Ascending aorta (tissue), 2 donors: ENCODE measurements around the gene TIMM10. TPM values are rescaled to one million over a fixed set of nuclear protein-coding genes. Genes with fewer than 3 reads are reported as not detected.

Experiments used
- DNase-seq, 2 donors: peaks; one replicate each; pipeline ENCODE4 v3.0.0-alpha.2; 2019; ENCODE audit warnings: low spot score in 2 of 2
- H3K27ac ChIP-seq, 2 donors: fragments of 200-600 bp; sonication (generic); one replicate each; pipeline ENCODE4 v1.5.1; 2016 to 2017; ENCODE audit warnings: mild to moderate bottlenecking in 1 of 2
- H3K27me3 ChIP-seq: fragments of 200-600 bp; sonication (generic); one replicate; pipeline ENCODE4 v1.5.1; 2017
- H3K36me3 ChIP-seq, 2 donors: fragments of 200-600 bp; sonication (generic); one replicate each; pipeline ENCODE4 v1.5.1; 2016
- H3K4me1 ChIP-seq, 2 donors: fragments of 200-600 bp; sonication (generic); one replicate each; pipeline ENCODE4 v1.5.1; 2016 to 2017; ENCODE audit warnings: mild to moderate bottlenecking in 1 of 2
- H3K4me3 ChIP-seq, 2 donors: fragments of 200-600 bp; sonication (generic); one replicate each; pipeline ENCODE4 v1.5.1; 2016 to 2017; ENCODE audit warnings: mild to moderate bottlenecking in 1 of 2
- H3K9me3 ChIP-seq, 2 donors: fragments of 200-600 bp; sonication (generic); one replicate each; pipeline ENCODE4 v1.5.1; 2016
- intact Hi-C: fragments of 100-400 bp; cut with DNase I; formaldehyde crosslinking; loops from one replicate; pipeline ENCODE4 v1.15.1; 2023
- total RNA-seq: library from RNA; depleted of rRNA; stranded (reverse); fragments of >200 nt; gene quantifications from one replicate; pipeline ENCODE4 v1.1.0, GENCODE V29; 2016
- TF ChIP-seq, protein P1 (sequence below), 3 experiments: fragments of 200-600 bp in 2 of 3; fragments of 450-650 bp in 1 of 3; sonication (generic) in 2 of 3; IDR thresholded peaks; one replicate each; pipeline ENCODE4 v1.5.1; 2016 to 2019; ENCODE audit warnings: antibody characterized with exemption in 3 of 3, mild to moderate bottlenecking in 1 of 3, moderate library complexity in 1 of 3

TIMM10 gene
- total RNA-seq, 1 donor from 2014 or later = not detected

- DNase-seq = no peak
- H3K9me3 ChIP-seq = no peaks in the 10 kb centered on the region
- no peak overlapping the region for H3K27ac ChIP-seq
- intact Hi-C loops = no loop called here
- peaks cover 28 to 33% of the 10 kb centered on the region in 2 donors for H3K36me3 ChIP-seq
- TF ChIP-seq, protein P1, sequence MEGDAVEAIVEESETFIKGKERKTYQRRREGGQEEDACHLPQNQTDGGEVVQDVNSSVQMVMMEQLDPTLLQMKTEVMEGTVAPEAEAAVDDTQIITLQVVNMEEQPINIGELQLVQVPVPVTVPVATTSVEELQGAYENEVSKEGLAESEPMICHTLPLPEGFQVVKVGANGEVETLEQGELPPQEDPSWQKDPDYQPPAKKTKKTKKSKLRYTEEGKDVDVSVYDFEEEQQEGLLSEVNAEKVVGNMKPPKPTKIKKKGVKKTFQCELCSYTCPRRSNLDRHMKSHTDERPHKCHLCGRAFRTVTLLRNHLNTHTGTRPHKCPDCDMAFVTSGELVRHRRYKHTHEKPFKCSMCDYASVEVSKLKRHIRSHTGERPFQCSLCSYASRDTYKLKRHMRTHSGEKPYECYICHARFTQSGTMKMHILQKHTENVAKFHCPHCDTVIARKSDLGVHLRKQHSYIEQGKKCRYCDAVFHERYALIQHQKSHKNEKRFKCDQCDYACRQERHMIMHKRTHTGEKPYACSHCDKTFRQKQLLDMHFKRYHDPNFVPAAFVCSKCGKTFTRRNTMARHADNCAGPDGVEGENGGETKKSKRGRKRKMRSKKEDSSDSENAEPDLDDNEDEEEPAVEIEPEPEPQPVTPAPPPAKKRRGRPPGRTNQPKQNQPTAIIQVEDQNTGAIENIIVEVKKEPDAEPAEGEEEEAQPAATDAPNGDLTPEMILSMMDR (IDR thresholded peaks at IDR 0.05) = no peak
- no peaks in the 10 kb centered on the region for H3K27me3 ChIP-seq
- no peaks in the 10 kb centered on the region for H3K4me1 ChIP-seq
- no peak overlapping the region for H3K4me3 ChIP-seq
These were observed 16.4 kb upstream of the TIMM10 start for GRCh38 chr11:57546869-57547475.

DNA sequence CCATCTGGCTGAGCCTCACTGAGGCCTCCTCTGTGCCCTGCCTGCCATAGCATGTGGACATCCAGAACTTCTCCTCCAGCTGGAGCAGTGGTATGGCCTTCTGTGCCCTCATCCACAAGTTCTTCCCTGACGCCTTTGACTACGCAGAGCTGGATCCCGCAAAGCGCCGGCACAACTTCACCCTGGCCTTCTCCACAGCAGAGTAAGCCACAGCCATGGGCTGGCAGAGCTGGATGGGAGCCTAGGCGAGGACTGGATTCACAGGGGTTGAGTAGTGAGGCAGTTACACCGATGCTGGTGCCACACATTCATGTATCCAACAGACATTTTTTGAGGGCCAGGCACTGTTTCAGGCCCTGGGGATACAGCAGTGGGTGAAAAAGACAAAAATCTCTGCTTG is 15.9 kb upstream of the TIMM10 start:
- Histone ChIP-seq H3K4me3 (no peak overlapping the region), H3K27ac (no peak overlapping the region), H3K4me1 (no peaks in the 10 kb centered on the region), H3K36me3 (peaks cover 23 to 28% of the 10 kb centered on the region in 2 donors), H3K27me3 (no peaks in the 10 kb centered on the region), H3K9me3 (no peaks in the 10 kb centered on the region)
- intact Hi-C loops = no loop called here
- TF ChIP-seq, protein P1 (IDR thresholded peaks at IDR 0.05) = no peak
- no peak for DNase-seq

- intact Hi-C loops = no loop called here
- Histone ChIP-seq H3K9me3 (no peaks in the 10 kb centered on the region), H3K27me3 (no peaks in the 10 kb centered on the region), H3K27ac (no peak overlapping the region), H3K36me3 (peaks cover 17 to 23% of the 10 kb centered on the region in 2 donors), H3K4me1 (no peaks in the 10 kb centered on the region), H3K4me3 (no peak overlapping the region)
- TF ChIP-seq, protein P1 (IDR thresholded peaks at IDR 0.05) = no peak
- DNase-seq = no peak
These were observed 15.3 kb upstream of the TIMM10 start for GRCh38 chr11:57545883-57546282.

- no peak for DNase-seq
- Histone ChIP-seq H3K36me3 (peaks cover 6 to 10% of the 10 kb centered on the region in 2 donors), H3K4me1 (no peaks in the 10 kb centered on the region), H3K27me3 (no peaks in the 10 kb centered on the region), H3K27ac (no peak overlapping the region), H3K4me3 (no peak overlapping the region), H3K9me3 (no peaks in the 10 kb centered on the region)
- TF ChIP-seq, protein P1 (IDR thresholded peaks at IDR 0.05) = no peak
- intact Hi-C loops = no loop called here
These were observed 14.0 kb upstream of the TIMM10 start for GRCh38 chr11:57544566-57544965.

- no peak for DNase-seq
- intact Hi-C loops = no loop called here
- TF ChIP-seq, protein P1 (IDR thresholded peaks at IDR 0.05) = no peak
- Histone ChIP-seq H3K27me3 (no peaks in the 10 kb centered on the region), H3K36me3 (peaks cover 3 to 5% of the 10 kb centered on the region in 2 donors), H3K4me3 (no peak overlapping the region), H3K9me3 (no peaks in the 10 kb centered on the region), H3K27ac (no peak overlapping the region), H3K4me1 (no peaks in the 10 kb centered on the region)
These were observed 13.0 kb upstream of the TIMM10 start for GRCh38 chr11:57543593-57543992.

- Histone ChIP-seq H3K4me3 (no peak overlapping the region), H3K9me3 (no peaks in the 10 kb centered on the region), H3K27ac (no peak overlapping the region), H3K4me1 (no peaks in the 10 kb centered on the region), H3K36me3 (no peaks in the 10 kb centered on the region), H3K27me3 (no peaks in the 10 kb centered on the region)
- intact Hi-C loops = no loop called here
- no peak for DNase-seq
- TF ChIP-seq, protein P1 (IDR thresholded peaks at IDR 0.05) = no peak
These were observed 12.0 kb upstream of the TIMM10 start for GRCh38 chr11:57542582-57542981.
